Prostate gland (tissue), 2 donors: ENCODE data around the gene SUPT3H. TPM values are rescaled to one million over a fixed set of nuclear protein-coding genes. Genes with fewer than 3 reads are reported as not detected.

Source experiments
- DNase-seq: peaks from one replicate; pipeline ENCODE4 v3.0.0-alpha.2; 2019; ENCODE audit warnings: low spot score
- H3K27ac ChIP-seq, 2 donors: fragments of 200-600 bp; sonication (generic); 2 replicates each; pipeline ENCODE4 v1.5.1; 2017 to 2019
- H3K27me3 ChIP-seq: fragments of 200-600 bp; sonication (generic); replicated peaks from 2 replicates; pipeline ENCODE4 v1.5.1; 2019; ENCODE audit not compliant: insufficient read depth
- H3K36me3 ChIP-seq, 2 donors: fragments of 200-600 bp; sonication (generic); 1 replicate in 1 of 2; 2 replicates in 1 of 2; pipeline versions ENCODE4 v1.5.1 to v1.8.1; 2017 to 2019
- H3K4me1 ChIP-seq: fragments of 200-600 bp; sonication (generic); replicated peaks from 2 replicates; pipeline ENCODE4 v1.5.1; 2019
- H3K4me3 ChIP-seq, 2 donors: fragments of 200-600 bp; sonication (generic); 2 replicates each; pipeline ENCODE4 v1.5.1; 2017 to 2019
- H3K9me3 ChIP-seq: fragments of 200-600 bp; sonication (generic); 2 replicates; pipeline ENCODE4 v1.5.1; 2017
- POLR2A ChIP-seq: fragments of 450-650 bp; IDR thresholded peaks from one replicate; pipeline ENCODE4 v1.6.1; 2016; ENCODE audit warnings: antibody characterized with exemption, mild to moderate bottlenecking
- POLR2AphosphoS5 ChIP-seq: sonication (generic); formaldehyde crosslinking; IDR thresholded peaks from one replicate; pipeline ENCODE4 v1.6.1; 2017; ENCODE audit warnings: antibody characterized with exemption
- WGBS: methylation state at CpG from one replicate; pipeline ENCODE4 v1.1.5; 2018; 5-methylcytosine and 5-hydroxymethylcytosine counted together
- intact Hi-C: fragments of 100-400 bp; cut with DNase I; formaldehyde crosslinking; loops from one replicate; pipeline ENCODE4 v1.14.2; 2022
- total RNA-seq, 2 donors: library from RNA; depleted of rRNA; stranded (reverse); fragments of >200 nt; gene quantifications; one replicate each; pipeline ENCODE4 v1.1.0, GENCODE V29; 2016
- TF ChIP-seq, protein P1 (sequence below), 4 experiments: fragments of 200-600 bp in 2 of 4; fragments of 450-650 bp in 2 of 4; sonication (generic) in 2 of 4; IDR thresholded peaks; 1 replicate in 3 of 4; 2 replicates in 1 of 4; pipeline ENCODE4 v1.5.1; 2016 to 2019; ENCODE audit warnings: antibody characterized with exemption in 4 of 4, mild to moderate bottlenecking in 2 of 4, moderate library complexity in 2 of 4

SUPT3H gene
- total RNA-seq, 2 donors from 2014 or later, result 4.6 to 13.1 TPM

GRCh38 chr6:45094831-45095230, 282.9 kb downstream of the SUPT3H start:
- no peaks in the 10 kb centered on the region for H3K9me3 ChIP-seq
- 84% methylated on average over 4 of the region's 4 CpGs for WGBS
- TF ChIP-seq, protein P1, sequence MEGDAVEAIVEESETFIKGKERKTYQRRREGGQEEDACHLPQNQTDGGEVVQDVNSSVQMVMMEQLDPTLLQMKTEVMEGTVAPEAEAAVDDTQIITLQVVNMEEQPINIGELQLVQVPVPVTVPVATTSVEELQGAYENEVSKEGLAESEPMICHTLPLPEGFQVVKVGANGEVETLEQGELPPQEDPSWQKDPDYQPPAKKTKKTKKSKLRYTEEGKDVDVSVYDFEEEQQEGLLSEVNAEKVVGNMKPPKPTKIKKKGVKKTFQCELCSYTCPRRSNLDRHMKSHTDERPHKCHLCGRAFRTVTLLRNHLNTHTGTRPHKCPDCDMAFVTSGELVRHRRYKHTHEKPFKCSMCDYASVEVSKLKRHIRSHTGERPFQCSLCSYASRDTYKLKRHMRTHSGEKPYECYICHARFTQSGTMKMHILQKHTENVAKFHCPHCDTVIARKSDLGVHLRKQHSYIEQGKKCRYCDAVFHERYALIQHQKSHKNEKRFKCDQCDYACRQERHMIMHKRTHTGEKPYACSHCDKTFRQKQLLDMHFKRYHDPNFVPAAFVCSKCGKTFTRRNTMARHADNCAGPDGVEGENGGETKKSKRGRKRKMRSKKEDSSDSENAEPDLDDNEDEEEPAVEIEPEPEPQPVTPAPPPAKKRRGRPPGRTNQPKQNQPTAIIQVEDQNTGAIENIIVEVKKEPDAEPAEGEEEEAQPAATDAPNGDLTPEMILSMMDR (IDR thresholded peaks at IDR 0.05), result no peak
- TF ChIP-seq POLR2A (no peak), POLR2AphosphoS5 (no peak)
- no peaks in the 10 kb centered on the region for H3K27me3 ChIP-seq
- intact Hi-C loops, result no loop called here
- no peaks in the 10 kb centered on the region for H3K4me1 ChIP-seq
- no peaks in the 10 kb centered on the region for H3K36me3 ChIP-seq
- no peak overlapping the region for H3K27ac ChIP-seq
- no peak for DNase-seq
- H3K4me3 ChIP-seq, result no peak overlapping the region

DNA sequence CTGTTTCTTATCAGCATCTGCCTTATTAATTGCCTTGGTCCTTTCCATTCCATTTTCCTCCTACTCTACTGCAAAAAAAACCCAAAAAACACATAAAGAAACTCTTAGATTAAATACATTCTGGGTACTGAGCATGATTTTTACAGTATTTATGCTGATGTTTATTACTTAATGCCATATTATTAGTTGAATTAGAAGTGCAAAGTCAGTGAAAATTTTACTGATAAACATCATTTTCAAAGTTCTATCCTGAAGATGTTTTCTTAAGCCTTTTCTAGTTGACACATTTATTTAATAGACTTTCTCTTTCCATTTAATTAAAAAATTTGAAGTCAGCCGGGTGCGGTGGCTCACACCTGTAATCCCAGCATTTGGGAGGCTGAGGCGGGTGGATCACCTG, 285.6 kb downstream of the SUPT3H start:
- DNase-seq, result no peak
- Histone ChIP-seq H3K9me3 (no peaks in the 10 kb centered on the region), H3K27ac (no peak overlapping the region), H3K4me1 (no peaks in the 10 kb centered on the region), H3K27me3 (no peaks in the 10 kb centered on the region), H3K36me3 (no peaks in the 10 kb centered on the region), H3K4me3 (no peak overlapping the region)
- WGBS, result 97% methylated on average over 3 of the region's 3 CpGs
- intact Hi-C loops, result no loop called here
- TF ChIP-seq, protein P1 (IDR thresholded peaks at IDR 0.05), result no peak
- TF ChIP-seq POLR2AphosphoS5, result no peak
- TF ChIP-seq POLR2A, result no peak

- no peak for DNase-seq
- H3K27me3 ChIP-seq, result no peaks in the 10 kb centered on the region
- no peaks in the 10 kb centered on the region for H3K36me3 ChIP-seq
- H3K4me3 ChIP-seq, result no peak overlapping the region
- H3K4me1 ChIP-seq, result no peaks in the 10 kb centered on the region
- 85% methylated on average over 5 of the region's 5 CpGs for WGBS
- no peaks in the 10 kb centered on the region for H3K9me3 ChIP-seq
- no peak overlapping the region for H3K27ac ChIP-seq
- no peak for TF ChIP-seq POLR2A
- TF ChIP-seq, protein P1 (IDR thresholded peaks at IDR 0.05), result no peak
- no peak for TF ChIP-seq POLR2AphosphoS5
- intact Hi-C loops, result no loop called here
Observed at GRCh38 chr6:45086360-45087084, 291.2 kb downstream of the SUPT3H start.

DNA sequence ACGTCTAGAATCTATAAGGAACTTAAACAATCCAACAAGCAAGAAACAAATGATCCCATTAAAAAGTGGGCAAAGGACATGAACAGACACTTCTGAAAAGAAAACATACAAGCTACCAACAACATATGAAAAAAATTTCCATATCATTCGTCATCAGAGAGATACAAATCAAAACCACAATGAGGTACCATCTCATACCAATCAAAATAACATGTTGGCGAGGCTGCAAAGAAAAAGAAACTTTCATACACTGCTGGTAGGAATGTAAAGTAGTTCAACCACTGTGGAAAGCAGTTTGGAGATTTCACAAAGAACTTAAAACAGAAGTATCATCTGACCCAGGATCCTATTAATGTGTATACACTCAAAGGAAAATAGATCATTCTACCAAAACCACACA, 293.5 kb downstream of the SUPT3H start:
- WGBS, result 92% methylated on average over 3 of the region's 3 CpGs
- H3K4me3 ChIP-seq, result no peak overlapping the region
- H3K27ac ChIP-seq, result no peak overlapping the region
- no peaks in the 10 kb centered on the region for H3K9me3 ChIP-seq
- intact Hi-C loops, result no loop called here
- no peaks in the 10 kb centered on the region for H3K36me3 ChIP-seq
- TF ChIP-seq, protein P1 (IDR thresholded peaks at IDR 0.05), result no peak
- TF ChIP-seq POLR2A (no peak), POLR2AphosphoS5 (no peak)
- no peaks in the 10 kb centered on the region for H3K4me1 ChIP-seq
- no peak for DNase-seq
- H3K27me3 ChIP-seq, result no peaks in the 10 kb centered on the region

GRCh38 chr6:45082091-45082490, 295.6 kb downstream of the SUPT3H start:
- no peaks in the 10 kb centered on the region for H3K36me3 ChIP-seq
- TF ChIP-seq, protein P1 (IDR thresholded peaks at IDR 0.05), result no peak
- TF ChIP-seq POLR2AphosphoS5 (no peak), POLR2A (no peak)
- no peak for DNase-seq
- no peaks in the 10 kb centered on the region for H3K4me1 ChIP-seq
- intact Hi-C loops, result no loop called here
- 80% methylated on average over 1 of the region's 1 CpG for WGBS
- no peaks in the 10 kb centered on the region for H3K27me3 ChIP-seq
- no peak overlapping the region for H3K27ac ChIP-seq
- H3K9me3 ChIP-seq, result no peaks in the 10 kb centered on the region
- H3K4me3 ChIP-seq, result no peak overlapping the region
